Measurements from ENCODE around the gene SRSF4. TPM values are rescaled to one million over a fixed set of nuclear protein-coding genes. Genes with fewer than 3 reads are reported as not detected.

SRSF4 gene
- total and polyA plus RNA-seq, 2 donors (not counting 3 experiments of a cell fraction or from before 2014, with no cell fraction given): 45.6 to 108 TPM

DNA sequence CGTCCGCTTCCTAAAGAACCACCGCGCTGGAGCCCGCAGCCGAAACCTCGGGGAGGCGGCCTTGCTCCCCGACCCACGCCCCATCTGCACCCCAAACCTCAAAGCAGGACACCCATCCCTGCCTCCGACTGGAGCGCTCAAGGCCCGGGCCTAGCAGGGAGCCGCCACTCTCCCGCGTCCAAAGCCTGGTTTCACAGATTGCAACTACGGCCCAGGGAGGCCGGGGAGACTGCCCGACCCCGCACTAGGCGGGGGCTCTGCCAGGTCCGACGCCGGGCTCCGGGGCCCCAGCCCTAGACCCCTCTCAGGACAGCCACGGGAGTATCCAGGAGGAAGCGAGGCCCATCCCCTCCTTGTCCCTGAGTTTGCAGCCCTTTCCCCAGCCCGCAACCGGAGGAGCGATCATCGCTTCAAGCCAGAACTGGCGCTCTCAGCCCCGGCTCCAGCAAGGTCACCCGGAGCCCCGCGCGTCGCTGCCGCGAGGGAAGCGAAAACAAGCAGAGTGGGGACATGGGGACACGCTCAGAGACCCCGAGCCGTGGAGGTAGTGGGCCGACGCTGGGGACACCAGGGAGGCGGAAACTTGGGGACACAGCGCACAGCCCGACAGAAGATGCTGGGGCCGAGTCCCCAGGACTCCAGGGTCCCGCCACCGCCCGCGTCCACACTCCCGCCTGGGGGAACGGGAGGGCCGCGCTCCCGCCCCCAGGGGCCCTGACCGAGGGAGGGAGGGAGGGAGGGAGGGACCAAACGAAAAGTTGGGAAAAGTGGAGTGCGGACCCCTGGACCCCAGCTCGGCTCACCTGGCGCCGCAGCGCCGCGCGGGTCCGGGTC is 58.4 kb downstream of the SRSF4 start:
- BruUV-seq (replicated peaks): no TSS peak

More for the DNA sequence above, 58.4 kb downstream of the SRSF4 start:
- dilution Hi-C loops (cut with MboI; ENCODE audit: extremely low pct_ligation_motif_present, low sequenced_read_pairs): no loop called here
- FAIRE-seq: no peak
- Histone ChIP-seq H3K36me3 (ENCODE audit: control insufficient read depth in 2 of 2, extremely low read depth in 1 of 2, insufficient read depth in 2 of 2, low read length in 2 of 2) (no peaks in the 10 kb centered on the region), H2AFZ (ENCODE audit: low read depth, low read length) (peak overlapping the region; percentile 85), H3K79me2 (ENCODE audit: control insufficient read depth, insufficient read depth, low read length) (no peaks in the 10 kb centered on the region), H3K4me1 (ENCODE audit: control insufficient read depth, extremely low read depth, insufficient read depth, low read length) (peaks cover 23% of the 10 kb centered on the region), H3K9me1 (replicated peaks; ENCODE audit: control insufficient read depth, extremely low read depth, insufficient read depth, low read length) (no peaks in the 10 kb centered on the region), H4K20me1 (replicated peaks; ENCODE audit: control insufficient read depth, extremely low read depth, insufficient read depth, low read length) (no peaks in the 10 kb centered on the region), H3K4me2 (ENCODE audit: insufficient read depth, low read length) (peak overlapping the region; percentile 1), H3K27ac (ENCODE audit: insufficient read depth, low read depth, low read length) (no peak overlapping the region), H3K9ac (replicated peaks; ENCODE audit: extremely low read depth, insufficient read depth, low read length) (no peak overlapping the region), H3K27me3 (ENCODE audit: control insufficient read depth in 2 of 2, insufficient read depth in 2 of 2, low read length in 2 of 2) (peaks cover 0 to 14% of the 10 kb centered on the region in 2 experiments), H3K4me3 (replicated peaks in 1 of 3; ENCODE audit: insufficient read depth in 1 of 3, low read depth in 1 of 3, low read length in 3 of 3) (peak overlapping the region in 1 of 3 experiments; percentile 9), H3K9me3 (replicated peaks; ENCODE audit: control insufficient read depth, insufficient read depth, low read length) (no peaks in the 10 kb centered on the region)
- ChIA-PET POLR2A (interaction anchor here (2.0 kb wide), 1 partner anchor 58 kb away, joined by 9 read pairs; the partner anchor contains the start of gene SRSF4), CTCF (interaction anchor here (0.9 to 2.6 kb wide), 6 partner anchors 25 to 246 kb away, joined by 3 to 17 read pairs (median 6); partner anchors contain the start of gene SRSF4)
- intact Hi-C loops (cut with micrococcal nuclease): loop anchor here (5.0 kb wide), 2 partner anchors 59 to 91 kb away; partner anchors contain the start of gene SRSF4
- DNase-seq (ENCODE audit: low read depth, low spot score): no peak
- TF ChIP-seq GATA2 (IDR thresholded peaks at IDR 0.05; ENCODE audit: insufficient read depth, insufficient read length, low read depth, low read length) (no peak), POLR2AphosphoS5 (IDR thresholded peaks at IDR 0.05; ENCODE audit: insufficient read depth, low read depth, low read length) (no peak), POLR2A (IDR thresholded peaks at IDR 0.05; ENCODE audit: low read depth, low read length) (no peak), FOS (IDR thresholded peaks at IDR 0.05; ENCODE audit: borderline replicate concordance, insufficient read depth, low read length) (no peak), MYC (IDR thresholded peaks at IDR 0.05; ENCODE audit: low read depth, low read length) (no peak), JUN (IDR thresholded peaks at IDR 0.05; ENCODE audit: borderline replicate concordance, insufficient read depth, insufficient read length, low read depth) (no peak), EZH2 (IDR thresholded peaks at IDR 0.05; ENCODE audit: borderline replicate concordance, low read depth, low read length, severe bottlenecking) (no peak)
- TF ChIP-seq, protein P1, sequence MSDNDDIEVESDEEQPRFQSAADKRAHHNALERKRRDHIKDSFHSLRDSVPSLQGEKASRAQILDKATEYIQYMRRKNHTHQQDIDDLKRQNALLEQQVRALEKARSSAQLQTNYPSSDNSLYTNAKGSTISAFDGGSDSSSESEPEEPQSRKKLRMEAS (IDR thresholded peaks at IDR 0.05; ENCODE audit: insufficient read depth, insufficient read length): no peak
- TF ChIP-seq, protein P2, sequence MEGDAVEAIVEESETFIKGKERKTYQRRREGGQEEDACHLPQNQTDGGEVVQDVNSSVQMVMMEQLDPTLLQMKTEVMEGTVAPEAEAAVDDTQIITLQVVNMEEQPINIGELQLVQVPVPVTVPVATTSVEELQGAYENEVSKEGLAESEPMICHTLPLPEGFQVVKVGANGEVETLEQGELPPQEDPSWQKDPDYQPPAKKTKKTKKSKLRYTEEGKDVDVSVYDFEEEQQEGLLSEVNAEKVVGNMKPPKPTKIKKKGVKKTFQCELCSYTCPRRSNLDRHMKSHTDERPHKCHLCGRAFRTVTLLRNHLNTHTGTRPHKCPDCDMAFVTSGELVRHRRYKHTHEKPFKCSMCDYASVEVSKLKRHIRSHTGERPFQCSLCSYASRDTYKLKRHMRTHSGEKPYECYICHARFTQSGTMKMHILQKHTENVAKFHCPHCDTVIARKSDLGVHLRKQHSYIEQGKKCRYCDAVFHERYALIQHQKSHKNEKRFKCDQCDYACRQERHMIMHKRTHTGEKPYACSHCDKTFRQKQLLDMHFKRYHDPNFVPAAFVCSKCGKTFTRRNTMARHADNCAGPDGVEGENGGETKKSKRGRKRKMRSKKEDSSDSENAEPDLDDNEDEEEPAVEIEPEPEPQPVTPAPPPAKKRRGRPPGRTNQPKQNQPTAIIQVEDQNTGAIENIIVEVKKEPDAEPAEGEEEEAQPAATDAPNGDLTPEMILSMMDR (IDR thresholded peaks at IDR 0.05; ENCODE audit: extremely low read depth in 1 of 2, insufficient read depth in 1 of 2, low read depth in 1 of 2, low read length in 2 of 2): no peak
